Parathyroid adenoma (tissue), 2 donors: Measurements from ENCODE around the gene TPSAB1.

Experiments
- H2AFZ ChIP-seq: fragments of 300-600 bp; sonication (generic); one replicate; pipeline ENCODE4 v1.7.0; 2017; ENCODE audit warnings: antibody characterized with exemption, mild to moderate bottlenecking
- H3K27ac ChIP-seq: fragments of 300-600 bp; sonication (generic); one replicate; pipeline ENCODE4 v1.7.0; 2017
- H3K27me3 ChIP-seq: fragments of 300-600 bp; sonication (generic); one replicate; pipeline ENCODE4 v1.7.0; 2017; ENCODE audit warnings: low read length; ENCODE audit not compliant: control insufficient read depth, insufficient read depth
- H3K36me3 ChIP-seq: fragments of 300-600 bp; sonication (generic); one replicate; pipeline ENCODE4 v1.7.0; 2017; ENCODE audit warnings: low read length; ENCODE audit not compliant: control insufficient read depth, insufficient read depth
- H3K4me1 ChIP-seq: fragments of 300-600 bp; sonication (generic); one replicate; pipeline ENCODE4 v1.7.0; 2017; ENCODE audit warnings: control low read depth
- H3K4me2 ChIP-seq: fragments of 300-600 bp; sonication (generic); one replicate; pipeline ENCODE4 v1.7.0; 2017; ENCODE audit warnings: low read length
- H3K4me3 ChIP-seq: fragments of 300-600 bp; sonication (generic); one replicate; pipeline ENCODE4 v1.7.0; 2017; ENCODE audit warnings: low read depth, low read length
- H3K79me2 ChIP-seq: fragments of 300-600 bp; sonication (generic); one replicate; pipeline ENCODE4 v1.7.0; 2017; ENCODE audit warnings: control low read depth
- H3K9ac ChIP-seq: fragments of 300-600 bp; sonication (generic); one replicate; pipeline ENCODE4 v1.7.0; 2017; ENCODE audit warnings: mild to moderate bottlenecking
- H3K9me3 ChIP-seq: fragments of 300-600 bp; sonication (generic); one replicate; pipeline ENCODE4 v1.7.0; 2017; ENCODE audit warnings: low read length; ENCODE audit not compliant: control insufficient read depth
- TF ChIP-seq, protein P1 (sequence below): fragments of 300-600 bp; sonication (generic); IDR thresholded peaks from one replicate; pipeline ENCODE4 v1.7.0; 2017; ENCODE audit warnings: antibody characterized with exemption, mild to moderate bottlenecking
- donor health status: primary hyperparathyroidism.

The TPSAB1 gene

DNA sequence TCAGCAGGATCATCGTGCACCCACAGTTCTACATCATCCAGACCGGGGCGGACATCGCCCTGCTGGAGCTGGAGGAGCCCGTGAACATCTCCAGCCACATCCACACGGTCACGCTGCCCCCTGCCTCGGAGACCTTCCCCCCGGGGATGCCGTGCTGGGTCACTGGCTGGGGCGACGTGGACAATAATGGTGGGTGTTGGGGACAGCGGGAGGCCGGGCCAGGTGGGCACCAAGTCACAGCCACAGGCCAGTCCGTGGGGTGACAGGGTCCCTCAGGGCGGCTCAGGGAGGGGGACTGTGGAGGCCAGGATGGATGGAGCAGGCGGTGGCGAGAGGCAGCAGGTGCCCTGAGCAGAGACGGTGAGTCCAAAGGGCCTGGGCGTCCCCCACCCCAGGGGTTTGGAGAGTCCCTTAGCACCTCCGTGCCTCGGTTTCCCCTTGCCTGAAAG lies 16.4 kb downstream of the TPSAB1 start:
- Histone ChIP-seq H3K27ac (no peak overlapping the region), H3K4me1 (no peaks in the 10 kb centered on the region), H3K4me3 (no peak overlapping the region), H3K36me3 (no peaks in the 10 kb centered on the region), H3K4me2 (no peak overlapping the region), H3K79me2 (no peaks in the 10 kb centered on the region), H3K27me3 (peaks cover 6% of the 10 kb centered on the region), H3K9ac (no peak overlapping the region), H3K9me3 (no peaks in the 10 kb centered on the region), H2AFZ (no peak overlapping the region)
- TF ChIP-seq, protein P1, sequence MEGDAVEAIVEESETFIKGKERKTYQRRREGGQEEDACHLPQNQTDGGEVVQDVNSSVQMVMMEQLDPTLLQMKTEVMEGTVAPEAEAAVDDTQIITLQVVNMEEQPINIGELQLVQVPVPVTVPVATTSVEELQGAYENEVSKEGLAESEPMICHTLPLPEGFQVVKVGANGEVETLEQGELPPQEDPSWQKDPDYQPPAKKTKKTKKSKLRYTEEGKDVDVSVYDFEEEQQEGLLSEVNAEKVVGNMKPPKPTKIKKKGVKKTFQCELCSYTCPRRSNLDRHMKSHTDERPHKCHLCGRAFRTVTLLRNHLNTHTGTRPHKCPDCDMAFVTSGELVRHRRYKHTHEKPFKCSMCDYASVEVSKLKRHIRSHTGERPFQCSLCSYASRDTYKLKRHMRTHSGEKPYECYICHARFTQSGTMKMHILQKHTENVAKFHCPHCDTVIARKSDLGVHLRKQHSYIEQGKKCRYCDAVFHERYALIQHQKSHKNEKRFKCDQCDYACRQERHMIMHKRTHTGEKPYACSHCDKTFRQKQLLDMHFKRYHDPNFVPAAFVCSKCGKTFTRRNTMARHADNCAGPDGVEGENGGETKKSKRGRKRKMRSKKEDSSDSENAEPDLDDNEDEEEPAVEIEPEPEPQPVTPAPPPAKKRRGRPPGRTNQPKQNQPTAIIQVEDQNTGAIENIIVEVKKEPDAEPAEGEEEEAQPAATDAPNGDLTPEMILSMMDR: no peak

DNA sequence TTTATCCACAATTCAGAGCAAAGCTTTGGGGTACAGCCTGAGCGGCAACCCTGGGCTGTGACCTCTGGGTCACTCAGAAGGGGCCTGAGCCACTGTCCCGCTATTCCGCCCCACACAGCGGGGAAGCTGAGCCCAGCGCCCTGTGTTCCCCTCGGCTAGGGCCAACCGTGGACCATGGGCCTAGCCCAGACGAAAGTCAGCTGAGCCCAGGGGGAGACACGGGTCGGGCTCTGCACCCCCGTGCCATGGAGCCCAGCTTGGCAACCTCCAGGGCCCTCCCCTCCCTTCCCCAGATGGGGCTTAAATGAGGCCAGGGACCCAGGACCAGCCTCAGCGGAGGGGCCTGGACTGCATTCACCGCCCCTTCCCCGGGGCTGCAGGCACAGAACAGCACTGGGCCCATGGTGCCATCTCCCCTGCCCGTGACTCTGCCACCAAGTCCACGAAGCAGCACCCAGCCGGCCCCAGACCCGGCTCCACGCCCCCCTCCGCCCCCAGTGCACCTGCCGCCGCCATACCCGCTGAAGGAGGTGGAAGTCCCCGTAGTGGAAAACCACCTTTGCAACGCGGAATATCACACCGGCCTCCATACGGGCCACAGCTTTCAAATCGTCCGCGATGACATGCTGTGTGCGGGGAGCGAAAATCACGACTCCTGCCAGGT lies 17.2 kb downstream of the TPSAB1 start:
- no peak overlapping the region for H3K27ac ChIP-seq
- peaks cover 6% of the 10 kb centered on the region for H3K27me3 ChIP-seq
- no peaks in the 10 kb centered on the region for H3K9me3 ChIP-seq
- no peaks in the 10 kb centered on the region for H3K36me3 ChIP-seq
- no peaks in the 10 kb centered on the region for H3K79me2 ChIP-seq
- no peak overlapping the region for H2AFZ ChIP-seq
- H3K4me1 ChIP-seq: no peaks in the 10 kb centered on the region
- H3K4me3 ChIP-seq: no peak overlapping the region
- TF ChIP-seq, protein P1: no peak
- no peak overlapping the region for H3K9ac ChIP-seq
- H3K4me2 ChIP-seq: no peak overlapping the region

DNA sequence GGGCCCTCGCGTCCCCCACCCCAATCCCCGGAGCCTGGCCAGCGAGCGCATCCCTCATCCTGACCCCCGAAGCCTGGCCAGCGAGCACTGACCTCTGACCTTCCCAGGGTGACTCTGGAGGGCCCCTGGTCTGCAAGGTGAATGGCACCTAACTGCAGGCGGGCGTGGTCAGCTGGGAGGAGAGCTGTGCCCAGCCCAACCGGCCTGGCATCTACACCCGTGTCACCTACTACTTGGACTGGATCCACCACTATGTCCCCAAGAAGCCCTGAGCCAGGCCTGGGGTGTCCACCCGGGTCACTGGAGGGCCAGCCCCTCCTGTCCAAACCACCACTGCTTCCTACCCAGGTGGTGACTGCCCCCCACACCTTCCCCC lies 17.7 kb downstream of the TPSAB1 start:
- Histone ChIP-seq H3K9ac (no peak overlapping the region), H3K79me2 (no peaks in the 10 kb centered on the region), H3K36me3 (no peaks in the 10 kb centered on the region), H3K27ac (no peak overlapping the region), H3K4me3 (no peak overlapping the region), H2AFZ (no peak overlapping the region), H3K4me2 (no peak overlapping the region), H3K9me3 (no peaks in the 10 kb centered on the region), H3K27me3 (peaks cover 6% of the 10 kb centered on the region), H3K4me1 (no peaks in the 10 kb centered on the region)
- TF ChIP-seq, protein P1: no peak

DNA sequence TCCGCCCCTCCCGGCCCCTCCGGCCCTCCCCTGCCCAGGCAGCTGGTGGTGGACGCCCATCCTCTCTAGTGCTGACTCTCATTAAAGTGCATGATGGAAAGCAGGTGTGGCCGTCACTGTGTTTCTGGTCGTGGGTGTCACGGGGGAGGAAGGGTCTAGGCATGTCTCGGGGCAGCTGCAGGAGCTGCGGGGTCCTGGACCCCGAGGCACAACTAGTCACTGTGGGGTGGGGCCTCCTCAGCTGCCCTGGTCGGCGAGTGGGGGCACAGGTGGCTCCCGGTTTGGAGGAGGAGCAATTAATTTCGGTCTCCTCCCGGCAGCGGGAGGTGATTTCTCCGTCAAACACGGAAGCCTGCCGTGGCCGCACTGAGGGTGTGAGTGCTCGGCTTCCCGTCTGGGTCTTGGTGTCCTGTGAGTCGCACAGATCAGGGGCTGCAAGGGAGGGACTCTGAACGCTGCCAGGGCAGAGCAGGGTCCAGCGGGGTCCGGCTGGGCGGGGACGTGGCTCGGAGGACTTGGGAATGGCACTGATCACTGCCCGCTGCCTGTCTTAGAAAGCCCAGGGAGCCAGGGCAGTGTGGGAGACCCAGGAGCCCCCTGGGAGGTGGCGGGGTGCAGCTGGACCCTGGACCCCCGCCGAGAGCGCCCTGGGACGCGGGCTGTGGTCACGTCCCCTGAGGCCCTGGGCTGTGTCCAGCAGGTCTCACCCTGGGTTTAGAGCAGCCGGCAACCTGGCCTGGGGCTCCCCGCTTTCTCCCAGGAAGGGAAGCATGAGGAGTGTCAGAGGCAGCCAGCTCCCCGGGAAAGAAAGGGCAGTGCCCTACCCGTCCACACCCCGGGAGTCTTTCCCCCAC lies 18.6 kb downstream of the TPSAB1 start:
- H3K9me3 ChIP-seq: no peaks in the 10 kb centered on the region
- peaks cover 6% of the 10 kb centered on the region for H3K27me3 ChIP-seq
- no peak overlapping the region for H2AFZ ChIP-seq
- H3K4me3 ChIP-seq: peak overlapping the region; percentile 1
- H3K79me2 ChIP-seq: no peaks in the 10 kb centered on the region
- peak overlapping the region; percentile 46 for H3K4me2 ChIP-seq
- H3K9ac ChIP-seq: no peak overlapping the region
- no peak overlapping the region for H3K27ac ChIP-seq
- no peaks in the 10 kb centered on the region for H3K36me3 ChIP-seq
- TF ChIP-seq, protein P1: no peak
- no peaks in the 10 kb centered on the region for H3K4me1 ChIP-seq
